Prostate gland (tissue), 2 donors: ENCODE results near the gene MCRIP2.

Experiments
- POLR2A ChIP-seq: fragments of 450-650 bp; IDR thresholded peaks from one replicate; pipeline ENCODE4 v1.6.1; 2016; ENCODE audit warnings: antibody characterized with exemption, mild to moderate bottlenecking
- POLR2AphosphoS5 ChIP-seq: sonication (generic); formaldehyde crosslinking; IDR thresholded peaks from one replicate; pipeline ENCODE4 v1.6.1; 2017; ENCODE audit warnings: antibody characterized with exemption
- TF ChIP-seq, protein P1 (sequence below), 4 experiments: fragments of 200-600 bp in 2 of 4; fragments of 450-650 bp in 2 of 4; sonication (generic) in 2 of 4; IDR thresholded peaks; 1 replicate in 3 of 4; 2 replicates in 1 of 4; pipeline ENCODE4 v1.5.1; 2016 to 2019; ENCODE audit warnings: antibody characterized with exemption in 4 of 4, mild to moderate bottlenecking in 2 of 4, moderate library complexity in 2 of 4

DNA sequence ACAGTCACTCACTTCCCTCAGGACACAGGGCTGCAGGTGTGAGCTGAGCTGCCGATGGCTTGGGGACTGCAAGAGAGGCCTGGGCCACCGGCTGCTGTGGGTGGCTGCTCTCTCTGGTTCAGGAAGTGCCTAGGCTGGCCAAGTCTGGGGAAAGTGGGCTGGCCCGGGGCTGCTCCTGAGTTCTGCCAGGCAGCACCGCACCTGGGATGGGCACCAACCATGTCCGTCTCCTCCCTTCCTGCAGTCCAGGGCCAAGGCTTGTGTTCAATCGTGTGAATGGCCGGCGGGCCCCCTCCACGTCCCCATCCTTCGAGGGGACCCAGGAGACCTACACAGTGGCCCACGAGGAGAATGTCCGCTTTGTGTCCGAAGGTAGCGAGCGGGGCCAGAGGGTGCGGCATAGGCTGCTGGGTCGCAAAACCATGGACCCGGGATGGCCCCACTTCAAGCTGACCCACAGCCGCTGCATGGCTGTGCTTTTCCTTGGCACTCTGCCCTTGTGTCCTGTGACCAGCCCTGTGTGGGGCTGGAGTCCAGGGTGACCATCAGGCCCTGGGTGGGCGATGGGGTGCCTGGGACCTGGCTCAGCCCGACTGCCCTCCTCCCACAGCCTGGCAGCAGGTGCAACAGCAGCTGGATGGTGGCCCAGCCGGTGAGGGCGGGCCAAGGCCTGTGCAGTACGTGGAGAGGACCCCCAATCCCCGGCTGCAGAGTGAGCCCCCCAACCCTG, 5.7 kb downstream of the MCRIP2 start:
- TF ChIP-seq, protein P1, sequence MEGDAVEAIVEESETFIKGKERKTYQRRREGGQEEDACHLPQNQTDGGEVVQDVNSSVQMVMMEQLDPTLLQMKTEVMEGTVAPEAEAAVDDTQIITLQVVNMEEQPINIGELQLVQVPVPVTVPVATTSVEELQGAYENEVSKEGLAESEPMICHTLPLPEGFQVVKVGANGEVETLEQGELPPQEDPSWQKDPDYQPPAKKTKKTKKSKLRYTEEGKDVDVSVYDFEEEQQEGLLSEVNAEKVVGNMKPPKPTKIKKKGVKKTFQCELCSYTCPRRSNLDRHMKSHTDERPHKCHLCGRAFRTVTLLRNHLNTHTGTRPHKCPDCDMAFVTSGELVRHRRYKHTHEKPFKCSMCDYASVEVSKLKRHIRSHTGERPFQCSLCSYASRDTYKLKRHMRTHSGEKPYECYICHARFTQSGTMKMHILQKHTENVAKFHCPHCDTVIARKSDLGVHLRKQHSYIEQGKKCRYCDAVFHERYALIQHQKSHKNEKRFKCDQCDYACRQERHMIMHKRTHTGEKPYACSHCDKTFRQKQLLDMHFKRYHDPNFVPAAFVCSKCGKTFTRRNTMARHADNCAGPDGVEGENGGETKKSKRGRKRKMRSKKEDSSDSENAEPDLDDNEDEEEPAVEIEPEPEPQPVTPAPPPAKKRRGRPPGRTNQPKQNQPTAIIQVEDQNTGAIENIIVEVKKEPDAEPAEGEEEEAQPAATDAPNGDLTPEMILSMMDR (IDR thresholded peaks at IDR 0.05) = no peak
- TF ChIP-seq POLR2A = no peak
- no peak for TF ChIP-seq POLR2AphosphoS5
